NCI-H2107 (cell line): ENCODE measurements around the gene GLUD1.
"Not testable (repeated sequence)": the region's sequence is repeated elsewhere in the genome, so short reads cannot be mapped to it uniquely, and the experiment has no call there.

Experiments
- DNase-seq: peaks from one replicate; lab custom pipeline; 2025; lab: John Stamatoyannopoulos, UW

GLUD1 gene

GRCh38 chr10:87043579-87043978, 51.1 kb downstream of the GLUD1 start:
- DNase-seq = not testable (repeated sequence)

GRCh38 chr10:87038786-87039185, 55.9 kb downstream of the GLUD1 start:
- DNase-seq = no peak

- no peak for DNase-seq
Observed at GRCh38 chr10:87038286-87038717, 56.3 kb downstream of the GLUD1 start.

GRCh38 chr10:87036623-87037022, 58.0 kb downstream of the GLUD1 start:
- no peak for DNase-seq

GRCh38 chr10:87030912-87031635, 63.6 kb downstream of the GLUD1 start:
- no peak for DNase-seq

- not testable (repeated sequence) for DNase-seq
Observed at GRCh38 chr10:87030419-87030818, 64.2 kb downstream of the GLUD1 start.

- not testable (repeated sequence) for DNase-seq
Observed at GRCh38 chr10:87026747-87027508, 67.7 kb downstream of the GLUD1 start.

- not testable (repeated sequence) for DNase-seq
Observed at GRCh38 chr10:87025285-87025958, 69.2 kb downstream of the GLUD1 start.

- not testable (repeated sequence) for DNase-seq
Observed at GRCh38 chr10:87020056-87020455, 74.6 kb downstream of the GLUD1 start, which contains the start of gene FAM25A. FAM25A (plus strand) TSS chr10:87020294; CDS start chr10:87020325, 31 bp downstream.

GRCh38 chr10:87019504-87019903, 75.1 kb downstream of the GLUD1 start:
- not testable (repeated sequence) for DNase-seq

- not testable (repeated sequence) for DNase-seq
Observed at GRCh38 chr10:87019066-87019465, 75.6 kb downstream of the GLUD1 start.

- not testable (repeated sequence) for DNase-seq
Observed at GRCh38 chr10:87018127-87018526, 76.5 kb downstream of the GLUD1 start.

GRCh38 chr10:87014986-87015716, 79.5 kb downstream of the GLUD1 start:
- DNase-seq = not testable (repeated sequence)

GRCh38 chr10:87013528-87013927, 81.1 kb downstream of the GLUD1 start:
- DNase-seq = not testable (repeated sequence)

GRCh38 chr10:87009134-87009696, 85.4 kb downstream of the GLUD1 start:
- DNase-seq = not testable (repeated sequence)

- not testable (repeated sequence) for DNase-seq
Observed at GRCh38 chr10:87008303-87008702, 86.3 kb downstream of the GLUD1 start.

GRCh38 chr10:87007674-87008073, 87.0 kb downstream of the GLUD1 start:
- DNase-seq = not testable (repeated sequence)

- DNase-seq = not testable (repeated sequence)
Observed at GRCh38 chr10:87007124-87007523, 87.5 kb downstream of the GLUD1 start.

- no peak for DNase-seq
Observed at GRCh38 chr10:87000491-87000890, 94.2 kb downstream of the GLUD1 start.
